D341Med (cell line): ENCODE measurements around the gene DCLK2.

Experiments used
- DNase-seq: peaks from one replicate; pipeline ENCODE4 v3.0.0; 2012; ENCODE audit warnings: low spot score

Gene DCLK2

DNA sequence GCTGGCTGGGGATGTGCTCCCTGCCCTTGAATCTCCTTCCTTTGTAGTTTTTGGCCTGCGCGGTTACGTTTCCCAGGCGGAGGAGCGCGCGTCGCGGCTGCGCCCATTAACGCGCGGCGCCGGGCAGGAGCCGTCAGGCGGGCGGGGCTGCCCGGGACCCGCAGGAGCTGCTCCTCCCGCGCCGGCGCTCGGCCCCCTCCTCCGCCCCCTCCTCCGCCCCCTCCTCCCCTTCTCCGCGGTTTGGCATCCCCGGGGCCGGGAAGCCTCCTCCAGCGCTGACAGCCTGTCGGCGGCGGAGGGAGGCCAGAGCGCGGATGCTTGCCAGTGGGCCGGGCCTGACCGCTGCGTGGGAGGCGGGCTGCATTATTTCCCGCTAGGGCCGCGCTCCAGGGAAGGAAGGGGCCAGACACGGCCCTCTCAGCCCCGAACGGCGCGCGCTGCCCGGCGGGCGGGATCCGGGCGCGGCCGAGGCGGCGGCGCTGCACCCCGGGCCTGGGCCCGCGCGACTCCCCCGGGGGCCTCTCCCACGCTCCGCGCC lies at the start of gene DCLK2:
TSS of gene DCLK2 (plus strand) at position 405 of the 538 bp plus-strand sequence. CDS start 583 bp downstream, outside the sequence.
- DNase-seq, result peak; percentile 91

- no peak for DNase-seq
Observed at GRCh38 chr4:150032541-150032940, 45.7 kb upstream of the DCLK2 start.

DNA sequence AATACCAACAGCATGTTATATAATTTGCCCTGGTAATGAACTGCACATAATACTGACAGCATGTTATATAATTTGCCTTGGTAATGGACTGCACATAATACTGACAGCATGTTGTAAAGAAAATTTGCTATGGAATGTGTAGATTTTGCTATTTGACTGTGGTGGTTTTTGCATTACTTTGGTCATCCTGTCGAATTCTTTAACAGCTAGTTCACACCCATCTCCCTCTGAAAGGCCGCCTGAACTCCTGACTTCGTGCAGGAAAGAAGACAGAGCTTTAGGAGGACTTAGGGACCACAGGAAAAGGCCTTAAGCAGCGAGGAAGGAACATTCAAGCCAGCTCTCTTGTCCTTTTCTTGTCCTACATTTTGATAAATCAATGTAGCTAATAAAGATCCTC lies 45.2 kb upstream of the DCLK2 start:
- no peak for DNase-seq

GRCh38 chr4:150033901-150034300 lies 44.3 kb upstream of the DCLK2 start:
- no peak for DNase-seq

- DNase-seq, result no peak
Observed at GRCh38 chr4:150037251-150037856, 40.9 kb upstream of the DCLK2 start.

DNA sequence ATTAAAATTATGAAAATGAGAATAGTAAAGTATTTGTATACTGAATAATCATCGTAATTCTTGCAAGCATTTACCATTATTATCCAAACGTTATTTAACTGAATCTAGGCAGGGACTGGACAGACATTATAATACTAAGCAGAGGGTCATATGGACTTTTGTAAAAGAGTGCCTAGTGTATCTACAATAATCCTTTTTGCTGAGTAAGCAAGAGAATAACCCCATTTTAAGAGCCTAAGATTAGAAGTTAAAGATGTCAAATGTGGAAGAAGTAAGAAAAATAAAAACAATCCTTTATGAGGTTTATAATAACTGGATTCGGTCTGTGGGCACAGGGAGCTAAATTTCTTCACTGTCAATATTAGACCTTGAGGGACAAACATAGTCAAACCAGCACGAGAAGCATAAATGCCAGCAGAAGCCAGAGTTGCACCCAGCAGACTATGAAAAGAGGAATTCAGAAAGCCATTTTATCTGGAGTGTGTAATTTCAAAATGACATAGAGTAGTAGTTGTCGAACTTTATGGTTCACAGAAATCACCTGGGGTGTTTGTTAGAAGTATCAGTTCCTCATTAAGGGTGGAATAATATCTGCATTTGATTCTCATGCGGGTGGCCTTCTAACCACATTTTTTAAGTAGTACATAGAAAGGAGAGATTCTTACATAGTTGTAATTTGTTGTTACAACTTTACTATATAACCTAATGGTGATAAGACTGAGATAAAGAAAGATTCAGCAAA lies 39.7 kb upstream of the DCLK2 start:
- no peak for DNase-seq

- no peak for DNase-seq
Observed at GRCh38 chr4:150039274-150040127, 38.7 kb upstream of the DCLK2 start.

DNA sequence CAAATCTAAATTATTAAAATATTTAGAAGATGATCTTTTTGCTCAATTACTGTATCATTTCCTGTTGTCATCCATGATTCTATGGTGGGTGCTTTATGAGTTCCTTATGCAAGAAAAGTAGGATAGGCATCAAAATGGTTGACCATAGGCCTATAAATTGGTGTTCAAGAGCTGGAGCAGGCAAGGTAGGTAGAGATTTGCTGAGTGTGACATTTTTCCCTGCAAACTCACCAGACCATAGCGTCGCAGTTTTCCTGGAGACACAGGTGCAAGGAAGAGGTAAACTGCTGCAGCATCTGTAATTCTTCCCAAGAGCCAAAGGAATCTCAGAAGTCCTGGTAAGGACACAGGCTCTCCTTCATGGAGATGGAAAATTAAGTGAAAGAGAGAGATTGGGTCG lies 33.7 kb upstream of the DCLK2 start:
- DNase-seq, result no peak

GRCh38 chr4:150045410-150045809 lies 32.8 kb upstream of the DCLK2 start:
- no peak for DNase-seq

- DNase-seq, result no peak
Observed at GRCh38 chr4:150046728-150047217, 31.5 kb upstream of the DCLK2 start.

DNA sequence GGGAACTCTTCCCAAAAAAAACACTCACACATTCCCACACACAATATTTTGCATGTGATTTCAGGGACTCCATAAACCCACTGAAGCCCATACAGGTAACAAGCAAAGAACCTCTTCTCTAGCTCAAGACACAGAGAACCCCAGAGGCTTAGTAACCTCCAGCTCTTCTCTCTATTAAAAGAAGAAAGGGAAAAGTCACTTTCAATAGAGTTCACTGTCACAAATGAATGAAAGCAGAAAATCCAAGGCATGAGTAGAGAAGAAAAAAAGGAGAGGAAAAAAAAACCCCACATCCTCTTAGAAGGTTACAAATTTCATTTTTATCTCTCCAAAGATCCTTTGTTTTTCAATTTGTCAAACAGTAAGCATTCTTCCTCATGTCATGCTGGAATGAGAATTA lies 30.7 kb upstream of the DCLK2 start:
- no peak for DNase-seq

DNA sequence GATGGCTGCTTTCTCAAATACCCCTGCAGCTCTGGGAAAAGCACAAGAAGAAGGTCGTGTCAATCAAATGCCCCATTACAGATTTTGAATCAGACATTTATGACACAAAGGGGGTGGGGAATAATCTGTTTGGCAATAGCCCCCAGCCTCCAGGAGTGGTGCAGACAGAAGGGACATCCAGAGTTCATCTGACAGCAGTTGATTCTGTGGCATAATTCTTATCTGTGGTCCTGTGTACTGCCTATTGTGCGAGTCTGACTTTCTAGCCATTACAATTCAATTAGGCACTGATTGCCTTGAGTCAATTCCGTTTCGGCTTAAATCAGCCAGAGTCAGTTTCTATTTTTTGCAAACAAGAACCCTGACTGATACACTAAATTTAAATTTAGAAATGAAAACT lies 28.6 kb upstream of the DCLK2 start:
- no peak for DNase-seq

- no peak for DNase-seq
Observed at GRCh38 chr4:150050566-150050965, 27.7 kb upstream of the DCLK2 start.

DNA sequence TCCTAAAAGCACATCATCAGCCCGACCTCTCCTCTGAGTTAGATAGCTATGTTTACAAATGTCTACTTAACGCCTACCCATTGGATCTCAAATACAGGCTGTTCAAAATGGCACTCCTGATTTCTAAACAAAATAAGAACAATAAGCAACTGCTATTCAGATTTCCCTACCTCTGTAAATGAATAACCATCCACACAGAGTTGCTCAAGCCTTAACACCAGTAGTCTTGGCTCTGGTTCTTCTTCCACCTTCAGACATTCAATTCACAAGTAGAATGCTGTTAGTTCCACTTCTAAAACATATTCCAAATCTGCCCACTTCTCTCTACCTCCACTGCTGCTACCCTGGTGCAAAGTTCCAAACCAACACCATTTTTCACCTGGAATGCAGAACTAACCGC lies 27.1 kb upstream of the DCLK2 start:
- no peak for DNase-seq

DNA sequence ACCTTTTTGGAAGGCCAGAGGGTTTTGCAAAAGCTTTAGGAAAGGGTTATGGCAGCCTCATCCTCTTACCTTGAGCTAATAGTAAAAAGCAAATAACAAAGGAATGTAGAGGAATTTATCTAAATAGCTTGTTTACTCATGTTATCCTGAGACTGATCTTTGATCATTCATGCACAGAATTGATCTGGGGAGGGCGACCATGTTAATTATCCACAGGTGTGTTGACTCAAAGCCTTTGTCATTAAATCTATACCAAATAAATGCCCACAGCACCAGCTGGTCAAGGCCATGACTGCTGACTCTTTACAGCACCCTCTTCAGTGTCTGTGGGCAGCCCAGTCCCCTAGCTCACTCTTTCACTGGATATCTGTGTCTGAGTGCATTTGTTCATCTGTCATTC lies 22.8 kb upstream of the DCLK2 start:
- no peak for DNase-seq

- no peak for DNase-seq
Observed at GRCh38 chr4:150056569-150056968, 21.7 kb upstream of the DCLK2 start.

DNA sequence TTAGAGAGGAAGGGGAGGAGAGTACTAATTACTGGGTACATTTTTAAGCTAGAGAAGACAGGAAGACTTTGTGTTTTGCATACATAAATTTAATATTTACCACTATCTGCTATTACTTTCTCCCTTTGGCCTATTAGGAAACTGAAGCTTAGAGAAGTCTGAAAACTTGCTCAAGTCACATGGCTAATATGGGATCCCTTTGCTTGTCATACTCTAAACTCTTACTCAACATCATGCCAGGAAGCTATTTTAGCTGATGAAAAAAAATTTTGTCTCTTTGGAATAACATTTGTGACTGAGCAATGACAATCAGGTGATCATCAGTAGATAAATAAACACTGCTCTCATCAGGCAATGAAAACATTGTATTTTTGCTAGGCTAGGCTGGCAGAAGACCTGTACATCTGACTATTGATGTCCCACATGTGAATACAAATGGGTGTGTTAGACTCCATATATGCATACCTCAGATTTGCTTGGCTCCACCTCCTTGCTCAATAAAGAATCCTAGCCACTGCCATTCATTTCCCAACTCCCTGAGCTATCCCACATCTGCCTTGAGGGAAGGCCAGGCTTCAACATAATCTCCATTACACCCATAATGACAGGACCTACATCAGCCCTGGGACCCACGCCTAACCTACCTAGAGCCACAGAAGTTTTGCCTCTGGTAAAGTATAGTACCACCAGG lies 17.0 kb upstream of the DCLK2 start:
- no peak for DNase-seq

DNA sequence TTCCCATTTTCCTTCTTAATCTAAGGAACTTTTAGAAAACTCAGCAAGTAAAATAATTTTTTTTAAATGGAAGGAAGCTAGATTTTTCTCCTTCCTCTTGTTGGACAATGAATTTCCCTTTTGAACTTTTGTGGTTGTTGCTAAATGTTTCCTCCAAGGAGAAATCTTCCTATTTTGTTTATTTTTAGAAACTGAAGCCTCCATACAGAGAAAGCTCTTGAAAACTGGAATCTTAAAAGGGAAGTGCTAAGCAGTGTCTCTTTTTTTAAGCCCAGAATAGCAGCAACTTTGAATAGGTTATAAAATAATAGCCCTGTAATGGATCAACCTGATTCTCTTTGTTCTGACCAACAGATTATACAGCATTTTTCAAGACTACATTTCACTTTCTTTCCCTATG lies 15.1 kb upstream of the DCLK2 start:
- no peak for DNase-seq

GRCh38 chr4:150065740-150066139 lies 12.5 kb upstream of the DCLK2 start:
- no peak for DNase-seq

GRCh38 chr4:150067859-150068258 lies 10.4 kb upstream of the DCLK2 start:
- DNase-seq, result no peak

DNA sequence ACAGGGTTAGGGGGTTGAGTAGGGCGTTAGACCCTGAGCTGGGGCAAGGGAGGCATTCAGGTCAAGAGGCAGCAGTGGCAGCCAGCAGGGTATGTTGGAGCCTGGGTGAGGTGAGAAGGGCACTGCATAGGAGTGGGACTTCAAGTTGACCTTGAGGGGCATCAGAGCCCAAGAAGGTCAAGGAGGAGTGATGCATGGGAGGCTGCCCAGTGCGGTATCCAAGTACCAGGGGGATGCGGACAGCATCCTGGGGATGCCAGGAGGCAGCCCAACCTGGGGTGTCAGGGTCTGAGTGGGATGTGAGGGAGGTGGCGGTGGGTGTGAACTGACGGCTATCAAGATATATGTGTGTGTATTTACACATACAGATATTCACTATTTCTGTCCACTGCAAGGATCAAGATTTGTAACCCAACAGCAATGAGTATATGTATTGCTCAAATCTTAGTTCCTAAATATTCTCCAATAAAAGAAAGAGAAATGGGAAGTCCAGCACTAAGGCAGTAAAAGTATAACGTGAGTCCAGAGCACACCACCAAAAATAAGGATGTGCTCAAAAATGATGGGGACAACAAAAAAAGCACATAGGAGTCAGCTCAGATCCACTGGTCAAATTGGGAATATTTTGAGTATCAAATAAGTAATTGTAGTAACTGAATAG lies 9.8 kb upstream of the DCLK2 start:
- DNase-seq, result no peak
